GM18502 (cell line): ENCODE results near the gene ANXA5.
"Not testable (repeated sequence)": the region's sequence is repeated elsewhere in the genome, so short reads cannot be mapped to it uniquely, and the experiment has no call there.

ENCODE experiments used
- ATAC-seq: cut with Tn5 transposase; IDR thresholded peaks from one replicate; pipeline ENCODE4 v1.9.1; 2021; ENCODE audit warnings: mild to moderate bottlenecking; ENCODE audit not compliant: unreplicated experiment, poor library complexity

ANXA5 gene

DNA sequence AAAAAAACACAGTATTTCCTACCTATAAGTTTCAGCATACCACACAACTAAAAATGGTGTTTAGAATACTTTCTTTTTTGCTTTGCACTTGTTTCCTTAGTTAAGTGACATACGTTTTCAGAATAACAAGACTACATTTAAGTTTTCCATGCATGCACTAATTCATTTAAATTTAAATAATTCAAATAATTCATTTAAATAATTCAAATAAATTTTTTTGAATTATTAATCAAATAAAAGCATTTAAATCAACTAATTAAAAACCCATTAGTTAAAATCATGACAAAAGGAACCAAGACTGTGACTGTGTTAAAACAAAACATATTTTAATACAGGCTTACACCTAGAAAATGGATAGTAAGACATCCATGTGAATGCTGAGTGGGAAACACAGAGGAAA is 12.8 kb downstream of the ANXA5 start:
- no peak for ATAC-seq

DNA sequence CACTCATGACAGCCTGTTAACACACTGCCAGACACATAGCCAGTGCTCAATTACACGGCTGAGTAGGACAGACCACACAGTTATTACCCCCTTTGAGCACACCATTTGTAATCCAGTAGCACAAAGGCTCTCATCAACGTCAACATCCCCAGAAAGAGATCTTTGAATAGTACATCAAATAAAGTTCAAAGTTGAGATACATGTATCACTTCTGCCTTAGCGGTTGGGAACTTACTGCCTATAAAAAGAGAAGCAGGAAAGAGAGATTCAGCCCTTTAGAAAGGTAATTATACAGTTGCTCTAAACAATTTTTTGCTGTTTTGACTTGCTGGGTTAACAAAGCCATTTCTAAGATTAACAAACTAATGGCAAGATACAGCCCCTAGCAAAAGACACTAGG is 16.2 kb downstream of the ANXA5 start:
- ATAC-seq: no peak

DNA sequence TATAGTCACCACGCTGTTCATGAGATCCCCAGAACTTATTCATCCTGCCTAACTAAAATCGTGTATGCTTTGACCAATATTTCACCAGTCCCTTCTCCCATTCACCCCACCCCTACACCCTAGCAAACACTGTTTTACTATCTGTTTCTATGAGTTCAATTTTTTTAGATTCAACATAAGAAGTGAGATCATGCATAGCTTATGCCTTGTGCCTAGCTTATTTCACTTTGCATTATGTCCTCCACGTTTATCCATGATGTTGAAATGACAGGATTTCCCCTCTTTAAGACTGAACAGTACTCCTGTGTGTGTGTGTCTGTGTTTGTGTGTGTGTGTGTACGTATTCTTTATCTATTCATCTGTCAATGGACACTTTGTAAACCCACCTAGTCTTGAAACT is 16.8 kb downstream of the ANXA5 start:
- no peak for ATAC-seq

DNA sequence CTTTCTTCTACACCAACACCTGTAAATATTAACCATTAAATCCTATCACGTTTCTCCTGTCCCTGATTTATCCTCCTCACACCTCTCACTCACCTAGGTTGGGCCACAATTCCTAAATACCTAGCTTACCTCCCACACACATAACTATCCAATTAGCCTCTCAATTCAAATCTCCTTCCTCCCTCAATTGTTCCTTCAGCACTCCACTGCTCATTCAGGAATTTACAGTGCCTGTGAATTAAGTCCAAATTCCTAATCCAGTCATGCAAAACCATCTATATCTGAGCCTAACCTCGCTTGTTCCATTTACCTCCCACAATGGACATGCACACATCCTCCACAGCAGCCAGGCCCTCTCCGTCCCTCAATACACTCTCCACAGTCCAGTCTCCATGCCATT is 17.5 kb downstream of the ANXA5 start:
- no peak for ATAC-seq

DNA sequence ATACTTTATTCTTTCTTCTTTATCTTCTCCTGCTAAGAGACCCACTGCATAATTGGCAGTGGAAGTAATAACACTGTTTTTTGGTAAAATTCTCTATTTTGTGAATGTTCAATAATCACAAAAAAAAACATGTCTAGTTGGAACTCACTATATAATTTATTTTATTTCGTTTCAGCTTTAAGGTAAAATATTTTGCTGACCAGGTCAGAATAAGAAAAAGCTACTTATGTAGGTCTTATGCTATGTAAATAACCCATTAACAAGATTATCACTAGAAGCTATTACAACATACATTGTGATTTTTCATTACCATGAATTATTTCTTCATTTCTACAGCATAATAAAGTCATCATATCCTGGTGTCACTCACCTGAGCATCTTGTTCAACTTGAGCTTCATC is 19.3 kb downstream of the ANXA5 start:
- ATAC-seq: no peak

DNA sequence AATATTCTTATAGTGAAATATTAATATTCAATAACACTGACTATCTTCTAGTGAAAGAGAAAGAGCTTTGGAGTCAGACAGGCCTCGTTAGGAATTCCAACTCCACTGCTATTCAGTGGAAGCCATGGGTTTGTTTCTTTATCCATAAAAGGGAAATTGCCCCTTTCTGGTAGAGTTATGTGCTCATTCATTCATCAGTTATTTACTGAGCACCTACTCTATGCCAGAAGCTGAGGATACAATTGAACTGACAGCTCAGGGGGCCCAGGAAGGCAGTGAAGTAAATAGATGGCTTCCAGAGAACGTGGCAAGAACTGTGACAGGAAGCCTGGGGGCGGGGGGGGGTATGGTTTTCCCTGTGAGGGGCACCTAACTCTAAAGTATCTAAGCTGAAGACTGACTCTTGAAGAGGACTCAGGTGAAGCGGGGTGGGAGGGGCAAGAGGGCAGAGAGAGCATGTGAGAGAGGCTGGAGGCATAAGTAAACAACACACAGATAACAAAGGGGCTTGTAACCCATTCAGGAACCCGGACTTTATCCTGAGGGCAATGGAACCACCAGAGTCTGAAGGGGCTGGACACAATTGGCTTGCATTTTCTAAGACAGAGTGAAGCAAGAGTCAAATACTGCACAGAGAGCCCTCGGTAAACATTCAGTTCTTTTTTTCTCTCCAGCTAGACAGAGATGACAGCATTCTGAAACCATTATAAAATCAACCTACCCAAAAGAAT is 20.3 kb downstream of the ANXA5 start:
- no peak for ATAC-seq

DNA sequence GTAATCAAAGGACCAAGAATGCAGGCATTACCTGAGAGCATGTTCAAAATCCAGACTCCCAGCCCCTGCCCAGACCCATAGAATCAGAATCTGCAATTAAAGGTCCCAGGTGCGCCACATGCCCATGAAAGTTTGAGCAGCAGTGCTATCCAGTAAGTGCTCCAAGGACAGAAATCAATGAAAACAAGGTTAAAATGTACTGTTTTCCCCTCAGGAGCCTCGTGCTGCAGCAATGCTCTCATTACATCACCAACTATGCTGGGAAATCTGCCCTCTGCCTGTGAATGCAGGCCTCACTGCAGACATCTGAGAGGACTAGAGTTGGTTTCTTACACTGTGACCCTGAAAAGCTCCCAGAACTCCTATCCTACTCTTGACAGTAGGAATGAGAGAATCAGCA is 21.1 kb downstream of the ANXA5 start:
- ATAC-seq: no peak

DNA sequence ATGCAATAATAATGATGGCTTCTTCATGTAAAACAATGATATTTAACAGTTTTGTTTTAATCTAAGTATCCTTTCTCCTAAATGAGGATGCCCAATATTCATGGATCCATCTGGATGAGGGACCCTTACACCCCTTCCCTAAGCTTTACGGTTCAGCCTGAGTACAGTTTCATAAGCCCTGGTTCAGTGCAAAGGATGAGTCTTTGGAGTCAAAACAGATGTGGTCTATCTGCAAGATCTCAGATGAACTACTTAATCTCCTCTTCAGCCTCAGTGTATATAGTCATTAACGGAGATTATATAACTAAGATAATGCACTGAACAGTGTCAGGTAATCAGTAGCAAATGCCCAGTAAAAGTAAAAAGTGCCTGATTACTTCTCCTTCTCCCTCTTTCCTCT is 22.1 kb downstream of the ANXA5 start:
- no peak for ATAC-seq

DNA sequence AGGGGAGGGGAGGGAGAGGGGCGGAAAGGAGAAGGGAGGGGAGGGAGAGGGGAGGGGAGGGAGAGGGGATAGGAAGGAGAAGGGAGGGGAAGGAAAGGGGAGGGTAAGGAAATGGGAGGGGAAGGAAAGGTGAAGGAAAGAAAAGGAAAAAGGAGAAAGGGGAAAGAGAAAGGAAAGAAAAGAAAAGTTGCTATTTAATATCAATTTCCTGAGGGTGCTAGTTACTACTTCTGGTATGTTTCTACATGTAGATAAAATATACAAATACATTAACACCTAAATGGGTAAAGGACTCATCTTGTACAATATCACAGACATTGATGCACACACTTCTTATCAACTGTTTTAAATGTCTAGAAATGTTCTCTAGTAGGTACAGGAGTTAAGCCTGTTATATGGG is 22.6 kb downstream of the ANXA5 start:
- no peak for ATAC-seq

DNA sequence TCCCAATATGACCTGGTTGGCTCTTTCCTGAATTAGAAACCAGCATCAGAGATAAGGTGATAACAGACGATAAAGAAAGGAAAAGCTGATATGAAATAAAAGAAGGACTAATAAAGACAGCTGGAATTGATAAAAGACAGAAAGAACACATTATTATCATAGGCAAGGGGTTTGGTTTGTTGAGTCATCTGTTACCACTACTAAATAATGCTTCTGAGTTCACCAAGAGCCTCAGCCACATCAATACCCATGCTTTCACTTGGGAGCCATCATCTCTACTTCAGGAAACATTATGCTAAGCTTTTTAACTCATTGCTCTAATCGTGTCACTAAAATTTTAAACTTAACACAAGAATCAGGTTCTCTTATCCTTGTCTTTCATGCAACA is 27.6 kb downstream of the ANXA5 start:
- ATAC-seq: no peak

DNA sequence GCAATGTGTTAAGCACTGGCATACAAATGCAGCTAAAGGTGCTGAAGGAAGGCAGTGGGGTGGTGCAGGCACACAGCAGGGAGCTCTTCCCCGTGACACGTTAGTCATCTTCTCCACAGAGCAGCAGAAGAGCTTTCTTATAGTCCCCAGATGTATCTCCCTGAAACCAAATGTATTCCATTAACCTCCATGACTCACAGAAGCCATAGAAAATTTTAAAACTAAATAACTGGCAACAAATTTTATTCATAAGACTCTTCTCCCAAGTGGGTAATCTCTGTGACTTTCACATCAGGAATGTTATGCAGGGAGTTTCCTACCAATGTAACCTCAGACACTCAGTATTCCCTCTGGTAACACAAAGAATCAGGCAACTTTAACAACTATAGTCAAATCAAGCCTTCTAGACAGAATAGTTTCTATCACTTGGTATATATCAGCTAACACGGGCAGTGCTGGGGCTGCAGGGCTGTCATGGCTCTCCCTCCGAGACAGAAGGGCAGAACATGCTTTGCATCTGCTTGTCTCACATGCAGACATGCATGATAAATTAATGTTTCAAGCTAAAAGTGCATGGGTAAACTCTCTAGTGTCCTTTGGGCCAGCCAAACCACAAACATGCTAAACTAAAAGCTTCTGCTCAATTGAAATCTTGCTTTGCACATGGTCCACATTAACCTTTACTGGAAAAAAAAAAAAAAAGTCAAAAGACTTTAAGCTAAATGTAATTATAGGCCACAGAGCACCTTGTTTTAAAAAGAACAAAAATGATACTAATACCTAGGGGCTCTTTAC is 28.2 kb downstream of the ANXA5 start:
- ATAC-seq: no peak

DNA sequence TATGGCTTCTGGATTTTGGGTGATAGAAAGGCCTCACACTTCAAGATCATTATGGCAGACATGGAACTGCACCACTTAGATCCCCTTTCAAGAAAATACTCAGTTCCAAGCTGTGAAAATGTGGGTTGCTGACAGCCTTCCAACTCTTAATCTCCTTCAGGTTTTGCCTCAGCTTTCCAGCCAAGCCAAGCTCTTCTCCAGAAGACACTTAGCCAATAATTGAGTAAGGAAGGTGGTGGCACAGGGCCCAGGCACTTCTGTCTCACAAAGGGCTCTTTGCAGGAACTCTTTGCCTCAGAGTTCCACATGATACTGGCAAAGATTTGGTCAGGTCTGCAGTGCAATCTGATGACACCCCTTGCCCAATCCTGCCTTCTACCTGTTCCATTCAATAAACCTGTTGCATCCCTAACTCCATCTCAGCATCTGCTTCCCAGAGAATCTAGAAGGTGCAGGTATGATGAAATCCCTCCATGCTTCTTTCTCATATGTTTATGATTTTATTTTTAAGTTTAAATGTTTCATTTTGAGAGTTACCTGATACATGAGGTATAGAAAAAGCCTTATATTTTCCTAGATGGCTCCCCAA is 30.6 kb downstream of the ANXA5 start:
- no peak for ATAC-seq

DNA sequence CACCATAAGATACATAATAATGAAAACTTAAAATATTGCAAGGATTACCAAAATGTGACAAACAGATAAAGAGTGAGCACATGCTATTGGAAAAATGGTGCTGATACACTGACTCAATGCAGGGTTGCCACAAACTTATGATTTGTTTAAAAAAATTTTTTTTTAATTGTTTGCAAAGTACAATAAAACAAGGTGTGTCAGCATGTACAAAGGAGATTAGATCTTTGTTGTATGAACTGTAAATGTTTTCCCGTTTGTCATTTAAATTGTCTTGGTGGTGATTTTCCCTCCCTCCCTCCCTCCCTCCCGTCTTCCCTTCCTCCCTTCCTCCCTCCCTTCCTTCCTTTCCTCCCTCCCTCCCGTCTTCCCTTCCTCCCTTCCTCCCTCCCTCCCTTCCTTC is 31.4 kb downstream of the ANXA5 start:
- no peak for ATAC-seq

DNA sequence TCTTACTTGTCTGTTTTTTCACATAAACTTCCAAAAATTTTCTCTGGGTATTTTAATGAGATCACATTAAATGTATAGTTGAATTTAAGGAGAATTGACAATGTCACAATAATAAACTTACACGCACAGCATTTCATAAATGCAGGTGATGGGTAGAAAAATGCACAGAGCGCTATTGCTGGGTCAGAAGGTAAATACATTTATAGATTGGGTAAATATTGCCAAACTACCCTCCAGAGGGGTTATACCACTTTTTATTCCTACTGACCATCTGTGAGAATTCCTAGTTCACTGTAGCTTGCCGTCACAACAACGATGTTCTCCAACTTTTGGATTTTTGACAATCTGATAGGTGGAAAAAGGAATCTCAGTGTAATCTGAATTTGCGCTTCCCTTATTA is 34.6 kb downstream of the ANXA5 start:
- ATAC-seq: no peak

DNA sequence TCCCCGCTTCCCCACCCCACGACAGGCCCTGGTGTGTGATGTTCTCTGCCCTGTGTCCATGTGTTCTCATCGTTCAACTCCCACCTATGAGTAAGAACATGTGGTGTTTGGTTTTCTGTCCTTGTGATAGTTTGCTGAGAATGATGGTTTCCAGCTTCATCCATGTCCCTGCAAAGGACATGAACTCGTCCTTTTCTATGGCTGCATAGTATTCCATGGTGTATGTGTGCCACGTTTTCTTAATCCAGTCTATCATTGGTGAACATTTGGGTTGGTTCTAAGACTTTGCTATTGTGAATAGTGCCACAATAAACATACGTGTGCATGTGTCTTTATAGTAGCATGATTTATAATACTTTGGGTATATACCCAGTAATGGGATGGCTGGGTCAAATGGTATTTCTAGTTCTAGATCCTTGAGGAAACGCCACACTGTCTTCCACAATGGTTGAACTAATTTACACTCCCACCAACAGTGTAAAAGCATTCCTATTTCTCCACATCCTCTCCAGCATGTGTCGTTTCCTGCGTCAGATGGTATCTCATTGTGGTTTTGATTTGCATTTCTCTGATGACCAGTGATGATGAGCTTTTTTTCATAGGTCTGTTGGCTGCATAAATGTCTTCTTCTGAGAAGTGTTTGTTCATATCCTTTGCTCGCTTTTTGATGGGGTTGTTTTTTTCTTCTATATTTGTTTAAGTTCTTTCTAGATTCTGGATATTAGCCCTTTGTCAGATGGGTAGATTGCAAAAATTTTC is 36.4 kb downstream of the ANXA5 start:
- ATAC-seq: not testable (repeated sequence)

DNA sequence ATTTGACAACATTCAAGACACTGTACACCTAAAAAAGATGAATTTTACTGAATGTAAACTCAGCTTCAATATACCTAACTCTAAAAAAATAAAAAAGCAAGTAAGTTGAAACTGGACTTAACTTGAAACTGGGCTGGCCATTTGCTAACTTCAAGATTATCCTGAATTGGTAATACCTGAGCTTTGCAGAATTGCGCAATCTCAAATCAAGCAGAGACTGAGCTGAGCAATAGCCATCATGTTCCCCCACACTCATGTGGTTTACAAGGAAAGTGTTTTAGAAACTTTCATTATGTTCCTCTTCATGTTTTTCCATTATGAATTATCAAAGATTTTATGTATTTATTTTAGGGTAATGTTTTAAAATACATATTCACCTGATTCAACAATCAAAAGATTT is 38.7 kb downstream of the ANXA5 start:
- no peak for ATAC-seq

DNA sequence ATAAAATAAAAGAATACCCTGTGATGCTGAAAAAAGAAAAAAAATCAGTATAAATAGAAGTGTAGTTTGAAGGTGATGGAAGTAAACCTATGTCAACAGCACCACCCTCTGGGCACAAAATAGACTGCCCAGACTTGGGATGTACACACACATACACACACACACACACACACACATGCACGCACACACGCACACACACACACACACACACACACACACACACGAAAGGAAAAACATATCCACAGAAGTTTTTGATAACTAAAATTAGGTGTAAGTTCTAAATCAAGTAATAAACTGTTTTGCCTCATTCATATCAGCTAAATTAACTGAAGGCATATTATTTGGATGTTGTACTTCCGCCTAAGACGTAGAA is 40.5 kb downstream of the ANXA5 start:
- peak; percentile 56 for ATAC-seq

DNA sequence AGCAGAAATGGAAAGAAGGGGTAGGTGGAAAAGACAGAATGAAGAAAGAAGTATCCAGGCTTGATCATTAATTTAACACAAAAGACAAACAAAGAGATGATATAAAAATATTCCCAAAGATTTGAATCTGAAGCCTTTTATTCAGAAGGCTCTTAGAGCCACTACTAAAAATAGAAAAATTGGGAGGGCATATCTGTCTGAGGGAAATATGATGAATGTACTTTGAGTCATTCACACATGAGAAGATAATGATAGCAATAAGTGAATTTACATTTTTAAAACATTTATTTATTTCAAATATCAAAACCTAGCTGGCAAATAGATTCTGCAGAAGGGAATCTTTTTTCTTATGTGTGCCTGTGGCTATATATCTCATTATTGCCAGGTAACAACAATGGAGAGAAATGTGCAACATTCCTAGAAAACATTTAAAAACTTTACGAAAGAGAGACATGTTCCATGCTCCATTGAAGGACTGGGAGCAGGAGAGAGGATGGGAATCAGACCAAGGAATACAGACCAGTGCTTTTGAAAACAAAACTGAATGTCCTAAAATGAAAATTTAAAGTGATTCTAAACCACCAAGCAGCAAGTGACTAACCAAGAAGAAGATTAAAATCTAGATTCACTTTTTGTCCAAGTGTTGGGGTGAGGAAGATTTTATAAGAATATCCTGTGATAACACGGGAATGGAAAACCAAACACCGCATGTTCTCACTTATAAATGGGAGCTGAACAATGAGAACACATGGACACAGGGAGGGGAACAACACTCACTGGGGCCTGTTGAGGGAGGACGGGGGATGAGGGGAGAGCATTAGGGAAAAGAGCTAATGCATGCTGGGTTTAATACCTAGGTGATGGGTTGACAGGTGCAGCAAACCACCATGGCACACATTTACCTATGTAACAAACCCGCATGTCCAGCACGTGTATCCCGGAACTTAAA is 41.2 kb downstream of the ANXA5 start:
- ATAC-seq: no peak

DNA sequence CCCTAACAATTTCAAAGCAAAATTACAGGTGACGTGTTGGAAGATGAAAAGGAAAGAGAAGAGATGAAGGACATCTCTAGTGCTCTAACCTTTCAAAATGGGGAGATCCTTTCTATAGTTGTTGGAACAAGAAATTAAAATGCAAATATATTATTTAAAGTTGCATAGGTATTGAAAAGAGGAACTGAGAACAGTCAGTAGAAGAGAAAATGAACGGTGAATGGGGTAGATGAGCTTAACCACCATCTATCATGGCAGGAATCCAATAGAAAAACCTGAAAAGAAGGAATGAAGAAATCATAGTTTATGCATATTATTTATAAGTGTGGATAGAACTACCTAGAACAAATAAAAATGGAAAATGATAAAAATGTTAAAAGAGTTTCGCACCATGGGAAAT is 42.0 kb downstream of the ANXA5 start:
- ATAC-seq: peak; percentile 91

DNA sequence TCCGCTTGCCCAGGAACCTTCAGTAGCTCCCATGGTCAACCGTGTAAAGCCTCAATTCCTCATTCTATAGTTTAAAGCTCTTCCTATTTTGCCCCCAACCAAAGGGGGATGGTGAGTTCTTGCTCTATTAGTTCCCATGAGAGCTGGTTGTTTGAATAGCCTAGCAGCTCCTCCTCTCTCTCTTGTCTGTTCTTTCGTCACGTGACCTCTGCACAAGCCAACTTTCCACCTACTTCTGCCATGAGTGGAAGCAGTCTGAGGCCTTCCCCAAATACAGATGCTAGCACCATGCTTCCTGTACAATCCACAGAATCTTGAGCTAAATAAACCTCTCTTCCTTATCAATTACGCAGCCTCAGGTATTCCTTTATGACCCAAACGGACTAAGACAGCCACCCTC is 42.8 kb downstream of the ANXA5 start:
- no peak for ATAC-seq
